NCI-H345 treated with DMSO at 0.1 percent for 48 hours (cell line): ENCODE results near the gene RAI1.

ENCODE experiments used
- DNase-seq: peaks from one replicate; lab custom pipeline; 2025; ENCODE audit not compliant: unreplicated experiment; lab: John Stamatoyannopoulos, UW

RAI1 gene

GRCh38 chr17:17812211-17813054 is 131.2 kb downstream of the RAI1 start:
- no peak for DNase-seq

GRCh38 chr17:17813055-17813724 is 131.9 kb downstream of the RAI1 start:
- DNase-seq: no peak

GRCh38 chr17:17813725-17814095 is 132.5 kb downstream of the RAI1 start:
- no peak for DNase-seq

GRCh38 chr17:17814162-17815061 is 133.2 kb downstream of the RAI1 start:
- DNase-seq: no peak

- no peak for DNase-seq
Measured at GRCh38 chr17:17815062-17815406, 133.8 kb downstream of the RAI1 start.

GRCh38 chr17:17815436-17816200 is 134.4 kb downstream of the RAI1 start:
- no peak for DNase-seq

- no peak for DNase-seq
Measured at GRCh38 chr17:17816240-17816814, 135.1 kb downstream of the RAI1 start.

- DNase-seq: no peak
Measured at GRCh38 chr17:17816831-17817551, 135.7 kb downstream of the RAI1 start.

- no peak for DNase-seq
Measured at GRCh38 chr17:17817552-17817947, 136.3 kb downstream of the RAI1 start.

- DNase-seq: no peak
Measured at GRCh38 chr17:17818088-17818526, 136.8 kb downstream of the RAI1 start.

GRCh38 chr17:17819111-17819510 is 137.9 kb downstream of the RAI1 start:
- no peak for DNase-seq

- DNase-seq: no peak
Measured at GRCh38 chr17:17819561-17819995, 138.3 kb downstream of the RAI1 start.

GRCh38 chr17:17820046-17820445 is 138.8 kb downstream of the RAI1 start:
- no peak for DNase-seq

- no peak for DNase-seq
Measured at GRCh38 chr17:17820463-17821158, 139.4 kb downstream of the RAI1 start.

- DNase-seq: no peak
Measured at GRCh38 chr17:17822189-17822588, 140.9 kb downstream of the RAI1 start.

- DNase-seq: no peak
Measured at GRCh38 chr17:17822616-17823015, 141.4 kb downstream of the RAI1 start.

GRCh38 chr17:17823433-17824118 is 142.3 kb downstream of the RAI1 start:
- DNase-seq: peak; percentile 48

- peak; percentile 37 for DNase-seq
Measured at GRCh38 chr17:17824119-17824782, 143.0 kb downstream of the RAI1 start.
